SK-N-MC (cell line): ENCODE measurements around the gene DIAPH2.

Experiments
- EZH2 ChIP-seq: fragments of 200-600 bp; sonication (generic); IDR thresholded peaks from one replicate; pipeline ENCODE4 v1.6.1; 2017; ENCODE audit warnings: antibody characterized with exemption
- POLR2AphosphoS5 ChIP-seq: IDR thresholded peaks from 2 replicates; pipeline ENCODE4 v1.6.1; 2012; ENCODE audit warnings: mild to moderate bottlenecking, low read depth, low read length, borderline replicate concordance

- no peak for TF ChIP-seq POLR2AphosphoS5
- TF ChIP-seq EZH2 = no peak
Observed at GRCh38 chrX:96909291-96909690, 224.6 kb downstream of the DIAPH2 start.
